GM18498 (cell line): ENCODE results near the gene CACNA1S.

Source experiments
- ATAC-seq: cut with Tn5 transposase; IDR thresholded peaks from one replicate; pipeline ENCODE4 v1.9.1; 2021; ENCODE audit warnings: mild to moderate bottlenecking, moderate library complexity; ENCODE audit not compliant: unreplicated experiment

CACNA1S gene

GRCh38 chr1:201038186-201038876, 73.9 kb downstream of the CACNA1S start:
- ATAC-seq: no peak

GRCh38 chr1:201036188-201036842, 75.9 kb downstream of the CACNA1S start:
- no peak for ATAC-seq

- no peak for ATAC-seq
These were observed 77.6 kb downstream of the CACNA1S start for GRCh38 chr1:201034671-201035070.

- ATAC-seq: no peak
These were observed 79.8 kb downstream of the CACNA1S start for GRCh38 chr1:201032408-201032807.

GRCh38 chr1:201028461-201028889, 83.8 kb downstream of the CACNA1S start:
- ATAC-seq: no peak

GRCh38 chr1:201026836-201027235, 85.4 kb downstream of the CACNA1S start:
- ATAC-seq: no peak

GRCh38 chr1:201026234-201026633, 86.0 kb downstream of the CACNA1S start:
- ATAC-seq: no peak

- ATAC-seq: no peak
These were observed 86.6 kb downstream of the CACNA1S start for GRCh38 chr1:201025571-201026002.

GRCh38 chr1:201024625-201024998, 87.6 kb downstream of the CACNA1S start:
- ATAC-seq: no peak

- ATAC-seq: no peak
These were observed 88.2 kb downstream of the CACNA1S start for GRCh38 chr1:201023920-201024624.

GRCh38 chr1:201023517-201023902, 88.7 kb downstream of the CACNA1S start, which contains the start of gene KIF21B:
TSS of gene KIF21B (minus strand) at chr1:201023714. CDS start at chr1:201023383, 331 bp downstream.
- peak; percentile 75 for ATAC-seq

GRCh38 chr1:201022820-201023516, 89.3 kb downstream of the CACNA1S start:
- no peak for ATAC-seq

GRCh38 chr1:201022493-201022819, 89.8 kb downstream of the CACNA1S start:
- ATAC-seq: no peak

GRCh38 chr1:201021630-201022492, 90.4 kb downstream of the CACNA1S start:
- ATAC-seq: no peak

- ATAC-seq: no peak
These were observed 91.3 kb downstream of the CACNA1S start for GRCh38 chr1:201020721-201021629.

- ATAC-seq: no peak
These were observed 92.1 kb downstream of the CACNA1S start for GRCh38 chr1:201020040-201020591.

GRCh38 chr1:201019321-201019977, 92.8 kb downstream of the CACNA1S start:
- peak; percentile 70 for ATAC-seq

- no peak for ATAC-seq
These were observed 94.4 kb downstream of the CACNA1S start for GRCh38 chr1:201017828-201018163.
